Measurements from ENCODE around the gene LRTM2.

DNA sequence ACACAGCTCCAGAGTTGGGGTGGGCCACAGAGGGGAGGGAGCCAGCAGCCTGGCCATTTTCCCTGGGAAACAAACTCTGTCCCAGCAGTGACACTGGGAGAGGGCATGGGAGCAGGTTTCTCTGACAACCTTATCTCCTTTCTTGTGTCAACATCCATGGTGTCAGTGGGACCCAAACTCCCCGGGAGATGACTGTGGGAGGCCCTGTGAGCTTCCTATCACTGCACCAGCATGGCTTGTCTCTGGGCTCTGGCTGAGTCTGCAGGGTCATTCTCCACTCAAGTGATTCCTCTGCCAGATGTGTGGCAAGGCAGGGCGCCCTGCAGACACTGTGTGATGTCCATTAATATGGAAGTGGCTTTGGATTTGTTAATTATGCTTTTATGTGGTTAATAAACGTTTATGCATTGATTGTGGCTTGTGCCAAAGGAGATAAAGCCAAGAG is 10.1 kb downstream of the LRTM2 start:
- TF ChIP-seq, protein P1, sequence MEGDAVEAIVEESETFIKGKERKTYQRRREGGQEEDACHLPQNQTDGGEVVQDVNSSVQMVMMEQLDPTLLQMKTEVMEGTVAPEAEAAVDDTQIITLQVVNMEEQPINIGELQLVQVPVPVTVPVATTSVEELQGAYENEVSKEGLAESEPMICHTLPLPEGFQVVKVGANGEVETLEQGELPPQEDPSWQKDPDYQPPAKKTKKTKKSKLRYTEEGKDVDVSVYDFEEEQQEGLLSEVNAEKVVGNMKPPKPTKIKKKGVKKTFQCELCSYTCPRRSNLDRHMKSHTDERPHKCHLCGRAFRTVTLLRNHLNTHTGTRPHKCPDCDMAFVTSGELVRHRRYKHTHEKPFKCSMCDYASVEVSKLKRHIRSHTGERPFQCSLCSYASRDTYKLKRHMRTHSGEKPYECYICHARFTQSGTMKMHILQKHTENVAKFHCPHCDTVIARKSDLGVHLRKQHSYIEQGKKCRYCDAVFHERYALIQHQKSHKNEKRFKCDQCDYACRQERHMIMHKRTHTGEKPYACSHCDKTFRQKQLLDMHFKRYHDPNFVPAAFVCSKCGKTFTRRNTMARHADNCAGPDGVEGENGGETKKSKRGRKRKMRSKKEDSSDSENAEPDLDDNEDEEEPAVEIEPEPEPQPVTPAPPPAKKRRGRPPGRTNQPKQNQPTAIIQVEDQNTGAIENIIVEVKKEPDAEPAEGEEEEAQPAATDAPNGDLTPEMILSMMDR (conservative IDR thresholded peaks at IDR 0.05), result no peak
- no peak for TF ChIP-seq EZH2 (IDR thresholded peaks at IDR 0.05; ENCODE audit: low read depth)

Measured in PC-9 (cell line).